IMR-90 (cell line): ENCODE measurements around the gene LSG1. TPM values are rescaled to one million over a fixed set of nuclear protein-coding genes. Genes with fewer than 3 reads are reported as not detected.

ENCODE experiments used
- ATAC-seq: fragments of 200-7000 bp; cut with Tn5 transposase; 2 replicates; pipeline ENCODE4 v1.9.1; 2020; ENCODE audit warnings: low read depth, mild to moderate bottlenecking, moderate library complexity
- BruUV-seq: library from RNA; stranded (reverse); fragments of 400-500 nt; replicated peaks from 2 replicates; lab custom pipeline; 2021; lab: Mats Ljungman, UMichigan
- CTCF ChIA-PET: fragments of 300-600 bp; formaldehyde crosslinking; extraction: SDS; loops from one replicate; lab custom pipeline; 2021; ENCODE audit warnings: antibody characterized with exemption; lab: Yijun Ruan, JAX
- POLR2A ChIA-PET: fragments of 300-600 bp; sonication (Branson Sonifier 250); formaldehyde crosslinking; loops from one replicate; lab custom pipeline; 2022; ENCODE audit warnings: antibody characterized with exemption; ENCODE audit not compliant: unreplicated experiment; lab: Charles Lee
- DNase-seq: peaks from one replicate; pipeline ENCODE4 v3.0.0; 2013
- H2AFZ ChIP-seq: replicated peaks from 2 replicates; pipeline ENCODE3; 2013; ENCODE audit warnings: low read length, mild to moderate bottlenecking; ENCODE audit not compliant: poor library complexity
- H2AK5ac ChIP-seq: 2 replicates; pipeline ENCODE4 v1.6.1; 2013; ENCODE audit warnings: low read depth, low read length, inconsistent platforms
- H2AK9ac ChIP-seq: replicated peaks from 2 replicates; pipeline ENCODE3; 2013; ENCODE audit warnings: mild to moderate bottlenecking, low read depth, low read length, moderate library complexity; ENCODE audit not compliant: poor library complexity
- H2BK120ac ChIP-seq: 2 replicates; pipeline ENCODE4 v1.6.1; 2013; ENCODE audit warnings: low read depth, low read length, inconsistent platforms
- H2BK15ac ChIP-seq: 3 replicates; pipeline ENCODE4 v1.6.1; 2013; ENCODE audit warnings: low read depth, low read length, inconsistent platforms
- H2BK20ac ChIP-seq: 2 replicates; pipeline ENCODE4 v1.6.1; 2013; ENCODE audit warnings: low read depth, mild to moderate bottlenecking, inconsistent platforms, low read length, moderate library complexity
- H2BK5ac ChIP-seq: 2 replicates; pipeline ENCODE4 v1.6.1; 2013; ENCODE audit warnings: mild to moderate bottlenecking, low read depth, low read length, inconsistent platforms; ENCODE audit not compliant: poor library complexity, severe bottlenecking
- H3K14ac ChIP-seq: replicated peaks from 2 replicates; pipeline ENCODE4 v1.6.1; 2013; ENCODE audit warnings: low read depth, low read length, inconsistent platforms
- H3K18ac ChIP-seq: 2 replicates; pipeline ENCODE4 v1.6.1; 2013; ENCODE audit warnings: low read depth, low read length, control low read depth
- H3K23ac ChIP-seq: 2 replicates; pipeline ENCODE4 v1.6.1; 2013; ENCODE audit warnings: low read depth, low read length, inconsistent platforms
- H3K27ac ChIP-seq: 2 replicates; pipeline ENCODE4 v1.5.1; 2013; ENCODE audit warnings: mild to moderate bottlenecking, control low read depth, low read length; ENCODE audit not compliant: insufficient read depth
- H3K27me3 ChIP-seq: 2 replicates; pipeline ENCODE4 v1.6.1; 2013; ENCODE audit warnings: low read length; ENCODE audit not compliant: control insufficient read depth, insufficient read depth
- H3K36me3 ChIP-seq: 2 replicates; pipeline ENCODE4 v1.6.1; 2013; ENCODE audit warnings: low read length, mixed read lengths; ENCODE audit not compliant: control insufficient read depth, insufficient read depth
- H3K4ac ChIP-seq: 2 replicates; pipeline ENCODE4 v1.6.1; 2013; ENCODE audit warnings: low read depth, low read length, inconsistent platforms
- H3K4me1 ChIP-seq: 2 replicates; pipeline ENCODE4 v1.6.1; 2013; ENCODE audit warnings: low read length, mixed read lengths; ENCODE audit not compliant: control insufficient read depth, insufficient read depth
- H3K4me2 ChIP-seq: 2 replicates; pipeline ENCODE4 v1.6.1; 2013; ENCODE audit warnings: low read depth, mild to moderate bottlenecking, control low read depth, low read length, moderate library complexity
- H3K4me3 ChIP-seq: 2 replicates; pipeline ENCODE4 v1.5.1; 2013; ENCODE audit warnings: low read depth, mild to moderate bottlenecking, control low read depth, low read length, moderate library complexity; ENCODE audit not compliant: insufficient read depth
- H3K56ac ChIP-seq: 2 replicates; pipeline ENCODE4 v1.6.1; 2013; ENCODE audit warnings: low read length, inconsistent platforms; ENCODE audit not compliant: insufficient read depth; ENCODE audit errors: extremely low read depth
- H3K79me1 ChIP-seq, 2 experiments: 2 replicates each; pipeline ENCODE4 v1.6.1; 2013; ENCODE audit warnings: low read length in 2 of 2, inconsistent platforms in 1 of 2, low read depth in 1 of 2
- H3K9ac ChIP-seq: 2 replicates; pipeline ENCODE4 v1.6.1; 2013; ENCODE audit warnings: low read depth, low read length, control low read depth
- H3K9me1 ChIP-seq: 2 replicates; pipeline ENCODE4 v1.6.1; 2013; ENCODE audit warnings: low read length, inconsistent platforms; ENCODE audit not compliant: insufficient read depth
- H3K9me3 ChIP-seq: 2 replicates; pipeline ENCODE4 v1.6.1; 2013; ENCODE audit warnings: low read length; ENCODE audit not compliant: control insufficient read depth, insufficient read depth
- H4K20me1 ChIP-seq: 2 replicates; pipeline ENCODE4 v1.6.1; 2013; ENCODE audit warnings: low read length, inconsistent platforms; ENCODE audit not compliant: insufficient read depth
- H4K5ac ChIP-seq: 2 replicates; pipeline ENCODE4 v1.6.1; 2013; ENCODE audit warnings: mild to moderate bottlenecking, low read depth, low read length, control low read depth
- H4K8ac ChIP-seq, 2 experiments: 2 replicates each; pipeline ENCODE4 v1.6.1; 2013; ENCODE audit warnings: low read depth in 2 of 2, low read length in 2 of 2, control low read depth in 1 of 2, inconsistent platforms in 1 of 2
- H4K91ac ChIP-seq: 2 replicates; pipeline ENCODE4 v1.6.1; 2013; ENCODE audit warnings: low read depth, low read length, inconsistent platforms; ENCODE audit not compliant: insufficient read depth
- BHLHE40 ChIP-seq: fragments of 150-350 bp; IDR thresholded peaks from 2 replicates; pipeline ENCODE4 v1.6.1; 2016; ENCODE audit warnings: mild to moderate bottlenecking, low read depth, low read length
- CEBPB ChIP-seq: IDR thresholded peaks from 2 replicates; pipeline ENCODE4 v1.6.1; 2012; ENCODE audit warnings: low read depth, low read length, improper control_type of control experiment
- CHD1 ChIP-seq: IDR thresholded peaks from 2 replicates; pipeline ENCODE4 v1.6.1; 2012; ENCODE audit warnings: low read depth, low read length, improper control_type of control experiment
- ELK1 ChIP-seq: fragments of 150-350 bp; IDR thresholded peaks from 2 replicates; pipeline ENCODE4 v1.6.1; 2016; ENCODE audit warnings: low read depth, mild to moderate bottlenecking, low read length, moderate library complexity, borderline replicate concordance
- MAFK ChIP-seq: IDR thresholded peaks from 2 replicates; pipeline ENCODE4 v1.6.1; 2012; ENCODE audit warnings: low read depth, low read length, improper control_type of control experiment
- MAZ ChIP-seq: IDR thresholded peaks from 2 replicates; pipeline ENCODE4 v1.6.1; 2012; ENCODE audit warnings: low read depth, mild to moderate bottlenecking, low read length, improper control_type of control experiment, moderate library complexity, borderline replicate concordance
- MXI1 ChIP-seq: IDR thresholded peaks from 2 replicates; pipeline ENCODE4 v1.6.1; 2012; ENCODE audit warnings: low read depth, mild to moderate bottlenecking, low read length, moderate library complexity, borderline replicate concordance
- NFE2L2 ChIP-seq: fragments of 150-350 bp; IDR thresholded peaks from 2 replicates; pipeline ENCODE4 v1.6.1; 2016; ENCODE audit warnings: low read depth, mild to moderate bottlenecking, low read length
- POLR2A ChIP-seq: IDR thresholded peaks from 2 replicates; pipeline ENCODE4 v1.6.1; 2012; ENCODE audit warnings: mild to moderate bottlenecking, low read depth, low read length
- RAD21 ChIP-seq: IDR thresholded peaks from 2 replicates; pipeline ENCODE4 v1.6.1; 2012; ENCODE audit warnings: low read length, improper control_type of control experiment
- RCOR1 ChIP-seq: IDR thresholded peaks from 2 replicates; pipeline ENCODE4 v1.6.1; 2012; ENCODE audit warnings: mild to moderate bottlenecking, low read length, improper control_type of control experiment; ENCODE audit not compliant: insufficient replicate concordance
- RFX5 ChIP-seq: IDR thresholded peaks from 2 replicates; pipeline ENCODE4 v1.8.0; 2012; ENCODE audit warnings: low read depth, mild to moderate bottlenecking, low read length, moderate library complexity
- WGBS, 2 experiments: methylation state at CpG; one replicate each; pipeline versions ENCODE4 v1.1.5 to v1.1.7; 2013; ENCODE audit warnings: missing lambda C conversion rate in 2 of 2; ENCODE audit not compliant: insufficient read length in 1 of 2; ENCODE audit errors: extremely low coverage in 2 of 2; 5-methylcytosine and 5-hydroxymethylcytosine counted together
- dilution Hi-C: fragments of 300-500 bp; cut with HindIII; formaldehyde crosslinking; loops from one replicate; pipeline ENCODE4 v1.14.3; 2018; ENCODE audit warnings: low sequenced_read_pairs; ENCODE audit not compliant: unreplicated experiment
- in situ Hi-C: fragments of 300-500 bp; cut with MboI; formaldehyde crosslinking; loops from 3 replicates; pipeline ENCODE4 v1.14.3; 2019; ENCODE audit warnings: low sequenced_read_pairs, inconsistent platforms, mixed read lengths
- intact Hi-C: fragments of 100-400 bp; cut with micrococcal nuclease; formaldehyde crosslinking; loops from 2 replicates; pipeline ENCODE4 v1.10.0; 2022
- polyA plus RNA-seq, 3 experiments: library from polyadenylated mRNA; depleted of rRNA; stranded (reverse); fragments of >200 nt; gene quantifications; 2 replicates each; pipeline ENCODE4 v1.2.3, GENCODE V29; 2012; ENCODE audit warnings: low replicate concordance in 1 of 3
- total RNA-seq: library from RNA; depleted of rRNA; stranded (reverse); fragments of >200 nt; gene quantifications from 2 replicates; pipeline ENCODE4 v1.2.3, GENCODE V29; 2012
- TF ChIP-seq, protein P1 (sequence below): conservative IDR thresholded peaks from 2 replicates; pipeline ENCODE4 v1.5.1; 2012; ENCODE audit warnings: mild to moderate bottlenecking, low read depth, low read length, improper control_type of control experiment

Gene LSG1
- total and polyA plus RNA-seq, 2 of the 4 experiments (the other 2 are of a cell fraction), result 26.8 to 45.2 TPM

DNA sequence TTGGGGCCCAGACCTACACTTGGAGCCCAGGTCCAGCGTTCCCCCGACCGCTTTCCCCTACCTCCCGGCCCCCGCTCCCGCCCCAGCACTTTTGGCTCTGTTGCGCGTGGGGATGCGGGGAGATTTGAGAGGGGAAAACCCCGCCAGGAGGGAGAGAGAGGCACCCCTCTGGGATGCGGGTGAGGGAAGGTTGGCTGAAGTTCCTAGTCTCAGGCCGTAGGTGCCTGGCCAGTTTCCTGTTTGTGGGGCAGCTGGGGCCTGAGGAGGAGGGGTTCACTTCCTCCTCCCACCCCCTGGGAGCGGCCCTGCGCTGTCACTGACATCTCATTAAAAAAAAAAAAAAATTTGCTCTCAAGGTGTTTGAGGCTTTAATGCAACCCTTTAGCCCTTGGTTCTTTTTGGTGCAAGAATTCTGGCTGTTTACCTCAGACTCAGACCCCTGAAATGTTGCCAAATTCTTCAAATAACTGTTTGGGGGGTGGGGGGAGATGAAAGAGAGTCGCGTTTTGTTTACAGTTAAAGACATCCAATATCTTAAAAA is 16.3 kb upstream of the LSG1 start:
- Histone ChIP-seq H3K4me3 (peak overlapping the region; percentile 61), H3K79me1 (peaks cover 0 to 19% of the 10 kb centered on the region in 2 experiments; a peak in 2 of 4 replicates), H4K8ac (peak overlapping the region; percentile 22 to 59; a peak in 1 of 4 replicates), H3K9me3 (no peaks in the 10 kb centered on the region), H3K27ac (peak overlapping the region; percentile 87), H4K5ac (peak overlapping the region; percentile 59; the same call in 1 of the 2 replicates), H2AFZ (peak overlapping the region; percentile 93), H3K4me1 (peaks cover 14% of the 10 kb centered on the region), H2BK5ac (peak overlapping the region; percentile 14), H2BK120ac (peak overlapping the region; percentile 85), H3K56ac (no peak overlapping the region), H4K91ac (peak overlapping the region; percentile 57), H2BK15ac (no peak overlapping the region), H3K27me3 (no peaks in the 10 kb centered on the region), H3K4me2 (peak overlapping the region; percentile 63), H4K20me1 (peaks cover 33% of the 10 kb centered on the region), H3K36me3 (peaks cover 14% of the 10 kb centered on the region; the same call in 1 of the 2 replicates), H2AK5ac (peak overlapping the region; percentile 16; the same call in 1 of the 2 replicates), H2BK20ac (0 out of 2 replicates have a peak overlapping the region, but pooled peaks have one; percentile 16), H3K9me1 (0 out of 2 replicates have a peak, but pooled peaks cover 2% of the 10 kb centered on the region), H3K23ac (0 out of 2 replicates have a peak overlapping the region, but pooled peaks have one; percentile 54), H3K4ac (peak overlapping the region; percentile 84), H3K18ac (peak overlapping the region; percentile 61; the same call in 1 of the 2 replicates), H2AK9ac (peak overlapping the region; percentile 71), H3K14ac (peak overlapping the region; percentile 72; the same call in 1 of the 2 replicates), H3K9ac (peak overlapping the region; percentile 59)
- dilution Hi-C loops (no loop called here), intact Hi-C loops (loop anchor here (2.0 to 5.0 kb wide), 4 partner anchors 39 to 314 kb away; no protein-coding TSS in a partner anchor), in situ Hi-C loops (no loop called here)
- ATAC-seq, result no peak
- WGBS, 2 experiments, result no CpG with 5 or more reads among the region's 16 CpGs
- TF ChIP-seq RAD21, result no peak
- no peak for TF ChIP-seq RFX5
- TF ChIP-seq POLR2A, result no peak
- TF ChIP-seq RCOR1, result no peak
- no peak for TF ChIP-seq BHLHE40
- TF ChIP-seq, protein P1, sequence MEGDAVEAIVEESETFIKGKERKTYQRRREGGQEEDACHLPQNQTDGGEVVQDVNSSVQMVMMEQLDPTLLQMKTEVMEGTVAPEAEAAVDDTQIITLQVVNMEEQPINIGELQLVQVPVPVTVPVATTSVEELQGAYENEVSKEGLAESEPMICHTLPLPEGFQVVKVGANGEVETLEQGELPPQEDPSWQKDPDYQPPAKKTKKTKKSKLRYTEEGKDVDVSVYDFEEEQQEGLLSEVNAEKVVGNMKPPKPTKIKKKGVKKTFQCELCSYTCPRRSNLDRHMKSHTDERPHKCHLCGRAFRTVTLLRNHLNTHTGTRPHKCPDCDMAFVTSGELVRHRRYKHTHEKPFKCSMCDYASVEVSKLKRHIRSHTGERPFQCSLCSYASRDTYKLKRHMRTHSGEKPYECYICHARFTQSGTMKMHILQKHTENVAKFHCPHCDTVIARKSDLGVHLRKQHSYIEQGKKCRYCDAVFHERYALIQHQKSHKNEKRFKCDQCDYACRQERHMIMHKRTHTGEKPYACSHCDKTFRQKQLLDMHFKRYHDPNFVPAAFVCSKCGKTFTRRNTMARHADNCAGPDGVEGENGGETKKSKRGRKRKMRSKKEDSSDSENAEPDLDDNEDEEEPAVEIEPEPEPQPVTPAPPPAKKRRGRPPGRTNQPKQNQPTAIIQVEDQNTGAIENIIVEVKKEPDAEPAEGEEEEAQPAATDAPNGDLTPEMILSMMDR, result no peak
- TF ChIP-seq MAFK, result no peak
- no peak for TF ChIP-seq MAZ
- TF ChIP-seq ELK1, result no peak
- TF ChIP-seq CEBPB, result no peak
- TF ChIP-seq NFE2L2, result no peak
- TF ChIP-seq MXI1, result no peak
- no peak for TF ChIP-seq CHD1
- POLR2A ChIA-PET, result interaction anchor here (0.7 kb wide), 1 partner anchor 16 kb away, joined by 3 read pairs; no protein-coding TSS in a partner anchor
- CTCF ChIA-PET, result interaction anchor here (1.1 to 2.5 kb wide), 3 partner anchors 16 to 418 kb away, joined by 3 to 9 read pairs (median 5); partner anchors contain the start of gene LSG1
- DNase-seq, result peak; percentile 23
- no TSS peak for BruUV-seq
